ENCODE data around the gene STYXL2. TPM values are rescaled to one million over a fixed set of nuclear protein-coding genes. Genes with fewer than 3 reads are reported as not detected.
A peak's percentile ranks its signal among the peaks of the same experiment; 100 is the strongest.

The STYXL2 gene
- total RNA-seq, 3 donors from 2014 or later (not counting 1 experiment from before 2014, with no cell fraction given) = not detected

- Histone ChIP-seq H3K27me3 (ENCODE audit: control insufficient read depth, insufficient read depth, low read length) (no peaks in the 10 kb centered on the region), H3K4me1 (ENCODE audit: control insufficient read depth, insufficient read depth, low read length) (peaks cover 4% of the 10 kb centered on the region), H3K27ac (ENCODE audit: low read length) (no peak overlapping the region), H3K4me3 (ENCODE audit: low read length) (no peak overlapping the region), H3K36me3 (ENCODE audit: control insufficient read depth, insufficient read depth, low read length) (no peaks in the 10 kb centered on the region), H3K9me3 (ENCODE audit: control insufficient read depth, insufficient read depth, low read length) (no peaks in the 10 kb centered on the region)
- no peak overlapping the region for H3K27ac Mint-ChIP-seq
- intact Hi-C loops (cut with micrococcal nuclease) = no loop called here
- no peak overlapping the region for H3K4me3 Mint-ChIP-seq
- H3K9me3 Mint-ChIP-seq = no peaks in the 10 kb centered on the region
- no peak for DNase-seq
- H3K4me1 Mint-ChIP-seq = peaks cover 4 to 10% of the 10 kb centered on the region in 2 donors
- no peaks in the 10 kb centered on the region for H3K36me3 Mint-ChIP-seq
- 78% methylated on average over 1 of the region's 1 CpG for whole genome bisulfite sequencing (ENCODE audit: insufficient coverage)
- TF ChIP-seq, protein P1, sequence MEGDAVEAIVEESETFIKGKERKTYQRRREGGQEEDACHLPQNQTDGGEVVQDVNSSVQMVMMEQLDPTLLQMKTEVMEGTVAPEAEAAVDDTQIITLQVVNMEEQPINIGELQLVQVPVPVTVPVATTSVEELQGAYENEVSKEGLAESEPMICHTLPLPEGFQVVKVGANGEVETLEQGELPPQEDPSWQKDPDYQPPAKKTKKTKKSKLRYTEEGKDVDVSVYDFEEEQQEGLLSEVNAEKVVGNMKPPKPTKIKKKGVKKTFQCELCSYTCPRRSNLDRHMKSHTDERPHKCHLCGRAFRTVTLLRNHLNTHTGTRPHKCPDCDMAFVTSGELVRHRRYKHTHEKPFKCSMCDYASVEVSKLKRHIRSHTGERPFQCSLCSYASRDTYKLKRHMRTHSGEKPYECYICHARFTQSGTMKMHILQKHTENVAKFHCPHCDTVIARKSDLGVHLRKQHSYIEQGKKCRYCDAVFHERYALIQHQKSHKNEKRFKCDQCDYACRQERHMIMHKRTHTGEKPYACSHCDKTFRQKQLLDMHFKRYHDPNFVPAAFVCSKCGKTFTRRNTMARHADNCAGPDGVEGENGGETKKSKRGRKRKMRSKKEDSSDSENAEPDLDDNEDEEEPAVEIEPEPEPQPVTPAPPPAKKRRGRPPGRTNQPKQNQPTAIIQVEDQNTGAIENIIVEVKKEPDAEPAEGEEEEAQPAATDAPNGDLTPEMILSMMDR (IDR thresholded peaks at IDR 0.05) = no peak
- ATAC-seq = no peak
- peaks cover 0 to 10% of the 10 kb centered on the region in 2 donors for H3K27me3 Mint-ChIP-seq (ENCODE audit: low read depth in 2 of 2)
Measured at GRCh38 chr1:167116174-167116573, 22.3 kb downstream of the STYXL2 start.

GRCh38 chr1:167117225-167117624, 23.4 kb downstream of the STYXL2 start:
- no peak overlapping the region for H3K4me3 ChIP-seq (ENCODE audit: low read length)
- Mint-ChIP-seq H3K36me3 (no peaks in the 10 kb centered on the region), H3K4me3 (no peak overlapping the region), H3K4me1 (peaks cover 7 to 20% of the 10 kb centered on the region in 2 donors), H3K27ac (no peak overlapping the region), H3K27me3 (ENCODE audit: low read depth in 2 of 2) (peaks cover 0 to 10% of the 10 kb centered on the region in 2 donors), H3K9me3 (no peaks in the 10 kb centered on the region)
- H3K4me1 ChIP-seq (ENCODE audit: control insufficient read depth, insufficient read depth, low read length) = peaks cover 11% of the 10 kb centered on the region
- H3K36me3 ChIP-seq (ENCODE audit: control insufficient read depth, insufficient read depth, low read length) = no peaks in the 10 kb centered on the region
- ATAC-seq (no peak), DNase-seq (no peak)
- TF ChIP-seq, protein P1 (IDR thresholded peaks at IDR 0.05) = no peak
- no peaks in the 10 kb centered on the region for H3K9me3 ChIP-seq (ENCODE audit: control insufficient read depth, insufficient read depth, low read length)
- no peaks in the 10 kb centered on the region for H3K27me3 ChIP-seq (ENCODE audit: control insufficient read depth, insufficient read depth, low read length)
- whole genome bisulfite sequencing (ENCODE audit: insufficient coverage) = 98% methylated on average over 9 of the region's 9 CpGs
- intact Hi-C loops (cut with micrococcal nuclease) = no loop called here
- H3K27ac ChIP-seq (ENCODE audit: low read length) = no peak overlapping the region

GRCh38 chr1:167118188-167118587, 24.3 kb downstream of the STYXL2 start:
- H3K4me1 Mint-ChIP-seq = peaks cover 7 to 20% of the 10 kb centered on the region in 2 donors
- Histone ChIP-seq H3K9me3 (ENCODE audit: control insufficient read depth, insufficient read depth, low read length) (no peaks in the 10 kb centered on the region), H3K4me3 (ENCODE audit: low read length) (no peak overlapping the region), H3K27ac (ENCODE audit: low read length) (no peak overlapping the region), H3K4me1 (ENCODE audit: control insufficient read depth, insufficient read depth, low read length) (peaks cover 11% of the 10 kb centered on the region), H3K36me3 (ENCODE audit: control insufficient read depth, insufficient read depth, low read length) (no peaks in the 10 kb centered on the region), H3K27me3 (ENCODE audit: control insufficient read depth, insufficient read depth, low read length) (no peaks in the 10 kb centered on the region)
- H3K27ac Mint-ChIP-seq = no peak overlapping the region
- no peaks in the 10 kb centered on the region for H3K9me3 Mint-ChIP-seq
- 93% methylated on average over 4 of the region's 5 CpGs for WGBS (ENCODE audit: insufficient coverage)
- DNase-seq = no peak
- TF ChIP-seq, protein P1 (IDR thresholded peaks at IDR 0.05) = no peak
- no peak overlapping the region for H3K4me3 Mint-ChIP-seq
- H3K36me3 Mint-ChIP-seq = no peaks in the 10 kb centered on the region
- ATAC-seq = no peak
- intact Hi-C loops (cut with micrococcal nuclease) = no loop called here
- H3K27me3 Mint-ChIP-seq (ENCODE audit: low read depth in 2 of 2) = peaks cover 0 to 10% of the 10 kb centered on the region in 2 donors

DNA sequence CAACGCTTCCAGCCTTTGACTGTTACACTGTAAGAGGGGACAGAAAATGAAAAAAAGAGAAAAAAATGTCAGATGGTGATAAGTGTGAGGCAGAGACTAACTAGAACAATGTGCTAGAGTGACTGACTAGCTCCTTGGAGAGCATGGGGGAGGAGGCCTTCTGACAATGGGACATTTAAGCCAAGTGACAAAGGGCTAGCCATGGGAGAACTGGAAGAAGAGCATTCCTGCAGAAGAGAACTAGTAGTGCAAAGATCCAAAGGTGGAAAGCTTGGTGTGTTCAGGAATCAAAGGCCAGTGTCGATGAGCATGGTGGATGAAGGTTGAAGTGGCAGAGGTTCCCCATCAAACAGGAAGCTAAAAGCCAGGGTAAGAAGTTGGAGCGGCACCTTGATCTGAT, 25.8 kb downstream of the STYXL2 start:
- no peak for DNase-seq
- Mint-ChIP-seq H3K27me3 (ENCODE audit: low read depth in 2 of 2) (peaks cover 0 to 10% of the 10 kb centered on the region in 2 donors), H3K36me3 (no peaks in the 10 kb centered on the region), H3K27ac (no peak overlapping the region), H3K4me1 (peaks cover 7 to 24% of the 10 kb centered on the region in 2 donors), H3K9me3 (no peaks in the 10 kb centered on the region), H3K4me3 (peak overlapping the region; percentile 33)
- H3K36me3 ChIP-seq (ENCODE audit: control insufficient read depth, insufficient read depth, low read length) = no peaks in the 10 kb centered on the region
- intact Hi-C loops (cut with micrococcal nuclease) = no loop called here
- 86% methylated on average over 2 of the region's 3 CpGs for WGBS (ENCODE audit: insufficient coverage)
- H3K27ac ChIP-seq (ENCODE audit: low read length) = no peak overlapping the region
- peaks cover 11% of the 10 kb centered on the region for H3K4me1 ChIP-seq (ENCODE audit: control insufficient read depth, insufficient read depth, low read length)
- TF ChIP-seq, protein P1 (IDR thresholded peaks at IDR 0.05) = no peak
- H3K9me3 ChIP-seq (ENCODE audit: control insufficient read depth, insufficient read depth, low read length) = no peaks in the 10 kb centered on the region
- no peak for ATAC-seq
- H3K4me3 ChIP-seq (ENCODE audit: low read length) = no peak overlapping the region
- no peaks in the 10 kb centered on the region for H3K27me3 ChIP-seq (ENCODE audit: control insufficient read depth, insufficient read depth, low read length)
